ENCODE data around the gene NET1. TPM values are rescaled to one million over a fixed set of nuclear protein-coding genes. Genes with fewer than 3 reads are reported as not detected.
"Not testable (repeated sequence)": the region's sequence is repeated elsewhere in the genome, so short reads cannot be mapped to it uniquely, and the experiment has no call there.

The NET1 gene
- total RNA-seq, 4 donors from 2014 or later = 64.3 to 124 (median 77.2) TPM

GRCh38 chr10:5469353-5470061, 57.1 kb downstream of the NET1 start:
- intact Hi-C loops (cut with DNase I; ENCODE audit: low total_unique reads) = no loop called here
- DNase-seq (ENCODE audit: low spot score in 2 of 2) = no peak
- 84 to 87% methylated on average over 14 of the region's 15 CpGs for WGBS, 2 donors
- TF ChIP-seq CTCF (IDR thresholded peaks at IDR 0.05) (no peak), POLR2A (IDR thresholded peaks at IDR 0.05) (no peak)
- no peak overlapping the region for H3K4me3 ChIP-seq (ENCODE audit: low read depth, poor library complexity, severe bottlenecking)

- DNase-seq (ENCODE audit: low spot score in 2 of 2) = peak in 1 of 2 donors; percentile 69
- intact Hi-C loops (cut with DNase I; ENCODE audit: low total_unique reads) = no loop called here
These were observed 57.9 kb downstream of the NET1 start for GRCh38 chr10:5470062-5470751.

GRCh38 chr10:5474642-5475041, 62.3 kb downstream of the NET1 start:
- intact Hi-C loops (cut with DNase I; ENCODE audit: low total_unique reads); DNase-seq (ENCODE audit: low spot score in 2 of 2): not testable (repeated sequence)
- 68 to 74% methylated on average over 4 of the region's 4 CpGs for WGBS, 2 donors

More at GRCh38 chr10:5470062-5470751, 57.9 kb downstream of the NET1 start:
- TF ChIP-seq POLR2A (IDR thresholded peaks at IDR 0.05) = no peak
- no peak for TF ChIP-seq CTCF (IDR thresholded peaks at IDR 0.05)
- no peak overlapping the region for H3K4me3 ChIP-seq (ENCODE audit: low read depth, poor library complexity, severe bottlenecking)
- WGBS, 2 donors = 96 to 97% methylated on average over 10 to 15 of the region's 15 CpGs

GRCh38 chr10:5475088-5475487, 62.7 kb downstream of the NET1 start:
- intact Hi-C loops (cut with DNase I; ENCODE audit: low total_unique reads); DNase-seq (ENCODE audit: low spot score in 2 of 2); H3K4me3 ChIP-seq (ENCODE audit: low read depth, poor library complexity, severe bottlenecking): not testable (repeated sequence)
- WGBS, 2 donors = 90 to 95% methylated on average over 7 to 8 of the region's 8 CpGs

More at GRCh38 chr10:5474642-5475041, 62.3 kb downstream of the NET1 start:
- H3K4me3 ChIP-seq (ENCODE audit: low read depth, poor library complexity, severe bottlenecking) = not testable (repeated sequence)

GRCh38 chr10:5475974-5476807, 63.8 kb downstream of the NET1 start:
- DNase-seq (ENCODE audit: low spot score in 2 of 2); intact Hi-C loops (cut with DNase I; ENCODE audit: low total_unique reads); H3K4me3 ChIP-seq (ENCODE audit: low read depth, poor library complexity, severe bottlenecking): not testable (repeated sequence)
- 94 to 97% methylated on average over 12 of the region's 12 CpGs for WGBS, 2 donors

GRCh38 chr10:5476918-5477525, 64.7 kb downstream of the NET1 start:
- no peak overlapping the region for H3K4me3 ChIP-seq (ENCODE audit: low read depth, poor library complexity, severe bottlenecking)
- intact Hi-C loops (cut with DNase I; ENCODE audit: low total_unique reads) = no loop called here
- TF ChIP-seq POLR2A (IDR thresholded peaks at IDR 0.05) (no peak), CTCF (IDR thresholded peaks at IDR 0.05) (no peak)
- DNase-seq (ENCODE audit: low spot score in 2 of 2) = no peak
- WGBS, 2 donors = 85 to 95% methylated on average over 13 of the region's 13 CpGs

Measured in lower leg skin (tissue), 4 donors.